MCF 10A (cell line): Measurements from ENCODE around the gene FGF1. TPM values are rescaled to one million over a fixed set of nuclear protein-coding genes. Genes with fewer than 3 reads are reported as not detected.

Experiments used
- BruUV-seq: library from RNA; stranded (reverse); fragments of 400-500 nt; replicated peaks from 2 replicates; lab custom pipeline; 2021; lab: Mats Ljungman, UMichigan
- CTCF ChIA-PET: fragments of 300-600 bp; sonication (Branson Sonifier 250); formaldehyde crosslinking; extraction: SDS; loops from one replicate; lab custom pipeline; 2021; ENCODE audit warnings: antibody characterized with exemption, inconsistent platforms; lab: Yijun Ruan, JAX
- POLR2A ChIA-PET: fragments of 300-600, 350-650 bp; sonication (Branson Sonifier 250); formaldehyde crosslinking; extraction: SDS; loops from one replicate; lab custom pipeline; 2020; ENCODE audit warnings: antibody characterized with exemption, inconsistent platforms; lab: Yijun Ruan, JAX
- DNase-seq: peaks from one replicate; pipeline ENCODE4 v3.0.0-alpha.2; 2018; ENCODE audit not compliant: unreplicated experiment
- H3K27ac Mint-ChIP-seq: one replicate; pipeline ENCODE4 v1.8.0; 2022; ENCODE audit warnings: mild to moderate bottlenecking, low read depth, mixed read lengths; ENCODE audit not compliant: unreplicated experiment
- H3K27me3 Mint-ChIP-seq: one replicate; pipeline ENCODE4 v1.8.0; 2022; ENCODE audit warnings: mixed read lengths; ENCODE audit not compliant: insufficient read depth, unreplicated experiment
- H3K36me3 Mint-ChIP-seq: one replicate; pipeline ENCODE4 v1.8.0; 2022; ENCODE audit warnings: mild to moderate bottlenecking, moderate library complexity, mixed read lengths; ENCODE audit not compliant: insufficient read depth, unreplicated experiment
- H3K4me1 Mint-ChIP-seq: one replicate; pipeline ENCODE4 v1.8.0; 2022; ENCODE audit warnings: mixed read lengths; ENCODE audit not compliant: insufficient read depth, unreplicated experiment
- H3K4me3 Mint-ChIP-seq: one replicate; pipeline ENCODE4 v1.8.0; 2022; ENCODE audit warnings: mild to moderate bottlenecking, moderate library complexity, mixed read lengths; ENCODE audit not compliant: unreplicated experiment
- H3K9me3 Mint-ChIP-seq: one replicate; pipeline ENCODE4 v1.8.0; 2022; ENCODE audit warnings: mixed read lengths; ENCODE audit not compliant: unreplicated experiment
- CTCF ChIP-seq: fragments of 200-600 bp; IDR thresholded peaks from one replicate; pipeline ENCODE4 v1.8.0; 2022; ENCODE audit warnings: antibody characterized with exemption, mild to moderate bottlenecking; ENCODE audit not compliant: unreplicated experiment
- intact Hi-C: fragments of 100-400 bp; cut with micrococcal nuclease; formaldehyde crosslinking; loops from 2 replicates; pipeline ENCODE4 v1.14.1; 2022
- total RNA-seq: library from RNA; stranded (reverse); gene quantifications from 2 replicates; pipeline ENCODE4 v1.2.3, GENCODE V29; 2022

FGF1 gene
- total RNA-seq, 1 experiment from 2014 or later = 0.65 TPM

- DNase-seq = no peak
- no peak for TF ChIP-seq CTCF
- CTCF ChIA-PET = interaction anchor here (0.5 to 11.2 kb wide), 39 partner anchors 10 to 857 kb away, joined by 3 to 158 read pairs (median 5); partner anchors contain the start of gene SPRY4
- Mint-ChIP-seq H3K9me3 (no peaks in the 10 kb centered on the region), H3K4me1 (peaks cover 16% of the 10 kb centered on the region), H3K4me3 (no peak overlapping the region), H3K36me3 (no peaks in the 10 kb centered on the region), H3K27ac (no peak overlapping the region), H3K27me3 (no peaks in the 10 kb centered on the region)
- BruUV-seq = no TSS peak
- intact Hi-C loops = loop anchor here (1.0 to 5.0 kb wide), 6 partner anchors 77 to 558 kb away; no protein-coding TSS in a partner anchor
- POLR2A ChIA-PET = interaction anchor here (1.5 kb wide), 1 partner anchor 393 kb away, joined by 3 read pairs; no protein-coding TSS in a partner anchor
These were observed 136.1 kb downstream of the FGF1 start for GRCh38 chr5:142549834-142550233.

GRCh38 chr5:142548739-142549275 is 137.1 kb downstream of the FGF1 start:
- no TSS peak for BruUV-seq

GRCh38 chr5:142547445-142548380 is 138.2 kb downstream of the FGF1 start:
- no peak overlapping the region for H3K4me3 Mint-ChIP-seq
- no TSS peak for BruUV-seq
- POLR2A ChIA-PET = interaction anchor here (0.6 to 1.3 kb wide), 2 partner anchors 395 to 400 kb away, joined by 3 to 4 read pairs; no protein-coding TSS in a partner anchor
- H3K9me3 Mint-ChIP-seq = no peaks in the 10 kb centered on the region
- CTCF ChIA-PET = interaction anchor here (0.6 to 11.2 kb wide), 31 partner anchors 8 to 557 kb away, joined by 3 to 158 read pairs (median 5); partner anchors contain the start of gene SPRY4
- no peak for DNase-seq
- no peak for TF ChIP-seq CTCF
- H3K27me3 Mint-ChIP-seq = no peaks in the 10 kb centered on the region
- H3K36me3 Mint-ChIP-seq = no peaks in the 10 kb centered on the region
- H3K4me1 Mint-ChIP-seq = peaks cover 30% of the 10 kb centered on the region
- intact Hi-C loops = loop anchor here (1.0 to 5.0 kb wide), 9 partner anchors 75 to 555 kb away; no protein-coding TSS in a partner anchor
- no peak overlapping the region for H3K27ac Mint-ChIP-seq

More at GRCh38 chr5:142548739-142549275, 137.1 kb downstream of the FGF1 start:
- H3K4me3 Mint-ChIP-seq = no peak overlapping the region
- H3K9me3 Mint-ChIP-seq = no peaks in the 10 kb centered on the region
- peaks cover 26% of the 10 kb centered on the region for H3K4me1 Mint-ChIP-seq
- no peak overlapping the region for H3K27ac Mint-ChIP-seq
- ChIA-PET POLR2A (interaction anchor here (0.7 to 1.5 kb wide), 5 partner anchors 23 to 396 kb away, joined by 3 to 5 read pairs (median 3); no protein-coding TSS in a partner anchor), CTCF (interaction anchor here (0.5 to 11.2 kb wide), 76 partner anchors 8 to 917 kb away, joined by 3 to 158 read pairs (median 4); partner anchors contain the start of gene SPRY4)
- TF ChIP-seq CTCF = peak; percentile 99
- no peaks in the 10 kb centered on the region for H3K27me3 Mint-ChIP-seq
- peak; percentile 97 for DNase-seq
- intact Hi-C loops = loop anchor here (1.0 to 5.0 kb wide), 10 partner anchors 76 to 557 kb away; no protein-coding TSS in a partner anchor
- no peaks in the 10 kb centered on the region for H3K36me3 Mint-ChIP-seq
